Right lung (tissue), 5 donors: ENCODE results near the gene FOXO6. TPM values are rescaled to one million over a fixed set of nuclear protein-coding genes. Genes with fewer than 3 reads are reported as not detected.

Experiments used
- DNase-seq, 2 donors: peaks; one replicate each; pipeline ENCODE4 v3.0.0-alpha.2; 2013
- polyA plus RNA-seq, 5 donors: library from polyadenylated mRNA; unstranded; fragments of 120-200 nt; gene quantifications; one replicate each; pipeline versions ENCODE4 v1.2.1 to v1.2.3, GENCODE V29; 2013; ENCODE audit warnings: inconsistent platforms in 1 of 5, low replicate concordance in 1 of 5; ENCODE audit not compliant: insufficient read length in 5 of 5, insufficient read depth in 1 of 5

Gene FOXO6
- polyA plus RNA-seq, 5 donors, result 1.3 to 4.3 (median 2.1) TPM

DNA sequence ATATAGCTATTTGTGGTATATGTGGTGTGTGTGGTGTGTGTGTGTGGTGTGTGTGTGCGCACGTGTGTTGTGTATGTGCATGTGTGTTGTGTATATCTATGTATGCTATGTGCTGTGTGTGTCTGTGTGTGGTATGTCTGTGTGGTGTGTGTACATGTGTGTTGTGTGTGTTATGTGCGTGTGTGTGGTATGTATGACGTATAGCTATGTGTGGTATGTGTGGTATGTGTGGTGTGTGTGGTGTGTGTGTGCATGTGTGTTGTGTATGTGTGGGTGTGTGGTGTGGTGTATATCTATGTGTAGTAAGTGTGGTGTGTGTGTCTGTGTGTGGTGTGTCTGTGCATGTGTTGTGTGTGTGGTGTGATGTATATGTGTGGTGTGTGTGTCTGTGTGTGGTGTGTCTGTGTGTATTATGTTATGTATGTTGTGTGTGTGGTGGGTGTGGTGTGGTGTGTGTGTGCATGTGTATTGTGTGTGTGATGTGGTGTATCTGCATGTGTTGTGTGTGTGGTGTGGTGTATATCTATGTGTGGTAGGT lies 63.4 kb downstream of the FOXO6 start:
- DNase-seq, result no peak

DNA sequence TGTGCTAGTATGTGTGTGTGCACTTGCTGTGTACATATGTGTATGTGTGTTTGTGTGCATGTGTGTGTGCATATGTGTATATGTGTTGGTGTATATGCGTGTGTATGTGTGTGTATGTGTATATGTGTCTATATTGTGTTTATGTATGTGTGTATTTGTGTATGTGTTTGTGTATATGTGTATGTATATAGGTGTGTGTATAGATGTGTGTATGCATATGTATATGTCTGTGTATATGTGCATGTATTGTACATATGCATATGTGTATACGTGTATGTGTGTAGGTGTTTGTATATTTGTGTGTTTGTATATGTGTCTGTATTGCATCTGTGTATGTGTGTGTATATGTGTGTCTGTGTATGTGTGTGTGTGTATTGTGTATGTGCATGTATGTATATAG lies 64.1 kb downstream of the FOXO6 start:
- DNase-seq, result no peak

DNA sequence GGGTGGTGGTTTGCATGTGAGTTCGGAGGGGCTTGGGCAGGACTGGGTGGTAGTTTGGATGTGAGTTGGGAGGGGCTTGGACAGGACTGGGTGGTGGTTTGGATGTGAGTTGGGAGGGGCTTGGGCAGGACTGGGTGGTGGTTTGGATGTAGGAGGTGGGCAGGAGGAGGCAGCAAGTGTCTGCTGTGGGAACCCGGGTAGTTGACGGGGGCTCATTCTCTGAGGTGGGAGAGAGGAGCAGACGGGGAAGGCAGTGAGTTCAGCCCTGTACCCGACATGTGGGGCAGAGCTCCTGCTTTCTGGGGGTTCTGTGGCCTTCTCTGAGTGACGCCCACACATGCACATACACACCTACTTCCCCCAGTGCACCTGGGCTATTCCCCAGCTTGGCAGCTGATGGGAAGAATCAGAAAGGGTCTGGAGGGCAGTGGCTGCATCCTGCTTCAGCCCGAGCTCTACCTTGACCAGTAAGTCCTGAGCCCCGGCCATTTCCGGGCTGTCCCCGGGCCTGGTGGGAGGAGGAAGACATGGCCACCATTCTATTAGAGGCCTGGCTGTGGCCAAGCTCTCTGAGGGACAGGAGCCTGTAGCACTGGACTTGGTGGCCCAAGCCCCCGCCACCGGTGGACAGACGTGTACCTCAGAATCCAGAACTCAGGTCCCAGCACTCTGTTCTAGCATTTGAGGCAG lies 65.1 kb downstream of the FOXO6 start:
- DNase-seq, result no peak

DNA sequence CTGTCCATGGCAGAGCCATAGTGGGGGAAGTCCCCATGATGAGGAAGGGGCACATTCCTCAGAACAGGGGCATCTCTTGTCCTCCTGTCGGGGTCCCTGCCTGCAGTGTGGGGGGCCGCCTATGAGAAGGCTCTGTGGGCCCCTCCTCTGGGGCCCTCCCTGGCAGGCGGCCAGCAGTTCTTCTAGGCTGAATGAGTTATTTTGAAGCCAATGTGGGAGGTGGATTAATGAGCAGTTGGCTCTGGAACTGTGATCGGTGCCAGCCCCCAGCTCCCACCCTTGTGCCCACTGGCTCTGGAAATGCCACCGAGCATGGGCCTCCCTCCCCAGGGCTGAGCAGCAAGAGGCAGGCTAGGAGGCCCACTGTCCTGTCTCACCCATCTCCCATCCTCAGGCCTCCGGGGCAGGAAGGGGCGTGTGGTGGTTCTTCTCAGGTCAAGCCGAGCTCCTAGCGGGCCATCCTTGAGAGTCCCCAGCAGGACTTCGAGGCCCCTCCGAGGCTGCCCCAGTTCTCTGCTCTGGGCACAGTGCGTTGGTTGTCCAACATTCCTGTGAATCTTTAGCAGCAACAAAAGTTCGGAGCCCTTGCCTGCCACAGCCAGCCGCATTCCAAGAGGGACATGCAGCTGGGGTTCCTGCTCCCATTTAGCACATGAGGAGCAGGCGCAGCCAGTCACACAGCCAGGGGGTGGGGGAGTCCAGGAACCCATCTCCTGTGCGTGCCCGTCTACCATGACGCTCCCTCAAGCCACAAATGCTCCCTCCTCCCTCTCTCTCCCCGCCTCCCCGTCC lies 66.1 kb downstream of the FOXO6 start:
- DNase-seq, result no peak

DNA sequence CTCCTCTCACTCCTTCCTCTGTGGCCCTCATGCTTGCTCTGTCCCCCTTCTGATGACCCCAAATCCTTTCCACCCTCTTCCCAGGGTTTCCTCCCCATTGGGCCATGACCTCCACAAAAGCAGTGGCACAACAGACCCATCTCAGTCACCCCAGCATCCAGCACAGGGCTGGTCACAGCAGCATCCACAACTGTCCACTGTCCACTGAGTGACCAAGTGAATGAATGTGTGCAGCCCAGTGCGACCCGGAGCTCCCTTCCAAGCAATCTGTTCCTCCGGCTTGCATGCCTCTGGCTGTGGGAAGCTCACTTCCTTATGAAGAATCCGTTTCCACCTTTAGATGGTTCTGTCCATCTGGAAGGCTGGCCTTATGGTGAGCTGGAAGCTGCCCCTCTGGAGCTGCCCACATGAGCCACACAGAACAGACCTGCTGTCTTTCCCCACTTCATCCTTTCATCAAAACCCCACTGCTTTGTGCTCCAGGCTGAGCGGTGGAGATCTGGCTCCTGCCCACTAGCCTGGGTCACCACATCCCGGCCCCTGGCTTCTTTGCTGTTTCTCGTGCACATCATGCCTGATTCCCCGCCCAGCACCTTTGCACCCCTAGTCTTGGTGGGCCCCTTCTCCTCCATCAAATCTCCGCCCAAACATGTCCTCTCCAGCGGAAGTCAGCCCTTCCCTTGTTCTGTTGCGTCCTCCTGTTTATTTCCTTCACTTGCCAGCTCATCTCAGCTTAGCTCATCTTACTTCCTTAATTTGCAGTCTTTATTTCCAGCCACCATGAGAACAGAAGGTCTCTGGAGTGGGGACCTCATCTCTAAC lies 66.9 kb downstream of the FOXO6 start:
- no peak for DNase-seq

DNA sequence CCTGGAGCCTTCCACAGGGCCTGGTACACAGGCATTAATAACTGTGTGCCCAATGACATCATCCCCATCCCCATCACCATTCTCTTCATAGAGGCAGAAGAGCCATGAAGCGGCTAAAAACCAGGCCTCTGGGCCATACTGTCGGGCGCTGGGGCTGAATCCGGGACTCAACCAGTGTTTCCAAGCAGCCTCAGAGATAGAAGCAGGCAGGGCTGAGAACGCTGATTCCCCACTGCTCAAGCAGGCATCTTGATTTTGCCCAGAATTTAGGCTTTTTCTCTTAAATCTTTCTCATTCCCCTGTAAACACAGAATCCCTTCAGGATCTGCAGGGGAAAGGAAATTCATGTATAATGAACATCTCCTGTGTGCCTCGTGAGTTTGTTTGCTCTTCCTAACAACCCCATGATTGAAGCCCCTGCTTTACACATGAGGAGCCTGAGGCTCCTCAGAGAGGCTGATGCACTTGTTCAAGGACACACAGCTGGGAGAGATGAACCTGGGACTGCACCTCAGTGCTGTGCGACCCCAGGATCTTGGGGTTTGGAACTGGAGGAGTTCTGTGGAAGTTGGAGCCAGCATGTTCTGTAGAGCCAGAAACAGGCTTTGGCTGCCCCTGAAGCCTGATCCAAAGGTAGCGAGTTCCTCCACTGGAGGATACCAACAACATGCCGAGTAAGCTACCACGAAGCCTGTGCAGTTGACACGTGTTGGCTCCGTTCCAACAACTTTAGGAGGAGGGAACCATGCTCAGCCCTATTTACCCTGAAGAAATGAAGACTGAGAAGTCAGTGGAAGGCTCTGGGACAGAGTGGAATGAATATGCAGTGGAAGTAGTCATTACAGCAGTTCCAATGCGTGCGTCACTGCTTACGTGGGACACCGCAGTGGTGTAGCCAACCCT lies 67.8 kb downstream of the FOXO6 start:
- DNase-seq, result no peak

DNA sequence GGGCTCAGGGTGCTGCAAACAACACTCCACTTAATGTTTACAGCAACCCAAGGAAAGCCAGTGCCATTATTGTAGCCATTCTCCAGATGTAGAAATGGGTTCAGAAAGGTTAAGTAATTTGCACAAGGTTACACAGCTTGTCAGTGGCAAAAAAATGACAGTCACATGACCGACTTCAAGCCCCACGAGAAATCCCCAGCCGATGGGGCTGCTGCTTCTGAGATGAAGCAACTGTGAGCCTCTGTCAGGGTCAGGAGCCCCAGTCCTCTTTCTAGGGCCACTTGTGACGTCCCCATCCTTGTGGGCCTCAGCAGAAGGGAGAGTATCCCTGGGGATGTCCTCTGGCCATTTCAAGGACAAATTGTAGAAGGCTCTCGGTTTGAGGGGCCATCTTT lies 68.4 kb downstream of the FOXO6 start:
- DNase-seq, result no peak

DNA sequence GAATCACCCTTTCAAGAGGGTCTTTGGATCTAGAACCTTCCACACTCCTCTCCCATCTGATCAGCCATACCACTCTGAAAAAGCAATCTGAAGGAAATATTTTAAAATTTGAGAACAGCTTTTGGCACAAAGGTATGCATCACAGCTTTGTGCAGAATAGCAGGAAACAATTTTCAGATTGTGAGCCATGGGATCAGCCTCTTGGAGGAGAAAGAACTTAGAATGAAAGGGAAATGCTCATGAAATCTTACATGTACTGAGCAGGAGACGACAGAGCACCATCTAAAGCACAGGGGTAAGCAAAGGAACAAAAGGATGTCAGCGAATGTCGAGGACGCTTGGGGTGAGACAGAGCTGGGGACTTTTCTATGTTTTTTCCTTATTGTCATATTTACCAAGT lies 68.8 kb downstream of the FOXO6 start:
- DNase-seq, result no peak

DNA sequence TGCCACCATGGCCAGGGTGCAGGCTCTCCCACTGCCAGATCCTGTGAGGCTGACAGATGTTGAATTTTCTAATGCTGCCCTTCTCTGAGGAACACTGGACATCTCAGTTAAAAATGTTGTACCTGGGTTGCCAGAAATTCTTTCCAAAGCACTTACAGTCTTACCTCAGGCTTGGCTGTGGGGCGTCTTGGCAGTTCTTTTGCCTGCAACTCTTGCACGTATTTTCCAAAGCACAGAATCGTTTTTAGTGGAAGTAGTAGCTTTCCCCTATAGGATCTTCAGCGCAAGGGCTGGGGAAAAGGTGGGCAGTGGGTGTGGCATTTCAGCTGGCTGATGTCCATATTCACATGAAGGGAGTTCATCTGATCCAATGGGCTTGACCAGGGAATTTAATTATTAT lies 69.3 kb downstream of the FOXO6 start:
- no peak for DNase-seq

DNA sequence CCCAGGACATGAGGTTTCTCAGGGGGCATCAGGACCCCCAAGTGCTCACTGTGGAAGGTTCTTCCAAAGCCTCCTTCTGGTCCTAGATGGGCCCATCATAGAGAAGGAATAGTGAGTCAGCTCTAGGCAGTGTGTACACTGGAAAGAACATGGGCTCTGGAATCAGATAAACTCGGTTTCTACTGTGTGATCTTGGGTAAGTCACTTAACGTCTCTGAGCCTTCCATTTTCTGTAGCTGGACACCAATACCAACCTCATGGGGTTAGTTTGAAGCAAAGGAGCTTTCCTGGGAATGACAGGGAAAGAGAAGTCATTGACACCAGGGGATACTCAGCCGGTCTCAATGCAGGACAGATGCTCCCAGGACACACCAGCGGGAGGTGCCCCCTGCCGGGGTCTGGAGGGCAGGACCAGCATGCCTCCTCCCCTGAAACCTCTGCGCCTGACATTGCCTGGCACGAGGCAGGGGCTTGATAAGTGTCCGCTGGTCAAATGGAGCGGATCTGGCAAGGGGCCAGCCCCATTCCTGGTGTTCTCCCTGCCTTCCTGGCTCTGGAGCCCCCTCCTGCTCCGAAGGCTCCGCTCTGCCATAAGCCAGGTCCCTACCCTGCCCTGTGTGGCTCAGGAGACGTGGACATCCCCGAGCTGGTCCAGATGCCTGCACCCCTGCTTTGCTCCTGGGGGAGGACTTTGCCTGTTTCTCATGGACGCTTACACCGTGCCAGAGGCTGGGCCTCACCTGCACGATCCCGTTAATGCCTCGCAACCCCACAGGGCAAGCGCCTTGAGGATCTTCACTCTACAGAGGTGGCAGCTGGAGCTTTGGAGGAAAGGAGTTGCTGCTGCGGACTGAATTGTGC lies 70.5 kb downstream of the FOXO6 start:
- DNase-seq, result no peak

Other genes starting within 250 kb of the FOXO6 start
- gene SCMH1, start 119.1 kb upstream of the FOXO6 start, polyA plus RNA-seq, result 10 to 100 TPM; 37.3 to 49.0 (median 43.9) TPM
- under 1 TPM in 4 of 5 donors, not detected in 1; 0.39 to 0.67 (median 0.54) TPM for gene EDN2, start 123.2 kb downstream of the FOXO6 start, polyA plus RNA-seq